Hematopoietic multipotent progenitor cell treated with erythropoietin and hydrocortisone succinate and interleukin-3 and kit ligand, for 8 days (in vitro differentiated cells): ENCODE measurements around the gene ARRDC3.
"Not testable (repeated sequence)": the region's sequence is repeated elsewhere in the genome, so short reads cannot be mapped to it uniquely, and the experiment has no call there.

Experiments
- DNase-seq: peaks from one replicate; pipeline ENCODE4 v3.0.0-alpha.2; 2015

ARRDC3 gene

GRCh38 chr5:91357012-91357634 is 26.0 kb downstream of the ARRDC3 start:
- DNase-seq = no peak

- not testable (repeated sequence) for DNase-seq
Measured at GRCh38 chr5:91354867-91355266, 28.2 kb downstream of the ARRDC3 start.

- no peak for DNase-seq
Measured at GRCh38 chr5:91352831-91353695, 30.1 kb downstream of the ARRDC3 start.

GRCh38 chr5:91345461-91345860 is 37.7 kb downstream of the ARRDC3 start:
- no peak for DNase-seq

GRCh38 chr5:91344661-91345200 is 38.4 kb downstream of the ARRDC3 start:
- not testable (repeated sequence) for DNase-seq

- no peak for DNase-seq
Measured at GRCh38 chr5:91343916-91344315, 39.2 kb downstream of the ARRDC3 start.

GRCh38 chr5:91342931-91343330 is 40.2 kb downstream of the ARRDC3 start:
- DNase-seq = not testable (repeated sequence)

- DNase-seq = no peak
Measured at GRCh38 chr5:91341154-91341553, 42.0 kb downstream of the ARRDC3 start.

- DNase-seq = no peak
Measured at GRCh38 chr5:91340532-91340931, 42.6 kb downstream of the ARRDC3 start.

GRCh38 chr5:91339063-91339705 is 43.9 kb downstream of the ARRDC3 start:
- DNase-seq = no peak

- DNase-seq = no peak
Measured at GRCh38 chr5:91332267-91333045, 50.7 kb downstream of the ARRDC3 start.

- DNase-seq = no peak
Measured at GRCh38 chr5:91331705-91332104, 51.4 kb downstream of the ARRDC3 start.

GRCh38 chr5:91329283-91329682 is 53.8 kb downstream of the ARRDC3 start:
- DNase-seq = no peak

GRCh38 chr5:91328743-91329142 is 54.4 kb downstream of the ARRDC3 start:
- no peak for DNase-seq

- DNase-seq = not testable (repeated sequence)
Measured at GRCh38 chr5:91322981-91323380, 60.1 kb downstream of the ARRDC3 start.

GRCh38 chr5:91319667-91320066 is 63.5 kb downstream of the ARRDC3 start:
- no peak for DNase-seq

- DNase-seq = no peak
Measured at GRCh38 chr5:91318724-91319123, 64.4 kb downstream of the ARRDC3 start.
